DMS53 (cell line): ENCODE measurements around the gene KLHL6.

Source experiments
- DNase-seq: peaks from one replicate; lab custom pipeline; 2025; lab: John Stamatoyannopoulos, UW

Gene KLHL6

GRCh38 chr3:183502237-183503181, 53.0 kb downstream of the KLHL6 start:
- peak; percentile 40 for DNase-seq

- DNase-seq = no peak
These were observed 54.4 kb downstream of the KLHL6 start for GRCh38 chr3:183500981-183501704.

GRCh38 chr3:183500319-183500718, 55.2 kb downstream of the KLHL6 start:
- peak; percentile 4 for DNase-seq

GRCh38 chr3:183498634-183499033, 56.9 kb downstream of the KLHL6 start:
- no peak for DNase-seq

- DNase-seq = peak; percentile 2
These were observed 58.2 kb downstream of the KLHL6 start for GRCh38 chr3:183497313-183497712.

- no peak for DNase-seq
These were observed 59.2 kb downstream of the KLHL6 start for GRCh38 chr3:183496311-183496710.

- DNase-seq = no peak
These were observed 61.2 kb downstream of the KLHL6 start for GRCh38 chr3:183494341-183494740.

- DNase-seq = no peak
These were observed 62.0 kb downstream of the KLHL6 start for GRCh38 chr3:183493296-183494045.

- no peak for DNase-seq
These were observed 62.7 kb downstream of the KLHL6 start for GRCh38 chr3:183492849-183493179.

- no peak for DNase-seq
These were observed 63.3 kb downstream of the KLHL6 start for GRCh38 chr3:183491923-183492848.

- no peak for DNase-seq
These were observed 64.2 kb downstream of the KLHL6 start for GRCh38 chr3:183491109-183491922.

- DNase-seq = peak; percentile 85
These were observed 64.9 kb downstream of the KLHL6 start for GRCh38 chr3:183490653-183491052.

GRCh38 chr3:183490211-183490601, 65.3 kb downstream of the KLHL6 start:
- peak; percentile 40 for DNase-seq

- peak; percentile 20 for DNase-seq
These were observed 65.9 kb downstream of the KLHL6 start for GRCh38 chr3:183489455-183490210.

- DNase-seq = no peak
These were observed 67.2 kb downstream of the KLHL6 start for GRCh38 chr3:183488343-183488742.

- no peak for DNase-seq
These were observed 67.6 kb downstream of the KLHL6 start for GRCh38 chr3:183487896-183488295.

- DNase-seq = no peak
These were observed 68.5 kb downstream of the KLHL6 start for GRCh38 chr3:183487016-183487415.

GRCh38 chr3:183486472-183486871, 69.0 kb downstream of the KLHL6 start:
- no peak for DNase-seq

GRCh38 chr3:183485585-183485984, 69.9 kb downstream of the KLHL6 start:
- DNase-seq = no peak

- DNase-seq = no peak
These were observed 70.4 kb downstream of the KLHL6 start for GRCh38 chr3:183485093-183485492.
